GM03348 (cell line): ENCODE data around the gene SYNGR4.

Experiments used
- DNase-seq: peaks from one replicate; pipeline ENCODE4 v3.0.0; 2012; ENCODE audit warnings: low spot score

Gene SYNGR4

GRCh38 chr19:48396016-48396823, 32.1 kb downstream of the SYNGR4 start:
- no peak for DNase-seq

DNA sequence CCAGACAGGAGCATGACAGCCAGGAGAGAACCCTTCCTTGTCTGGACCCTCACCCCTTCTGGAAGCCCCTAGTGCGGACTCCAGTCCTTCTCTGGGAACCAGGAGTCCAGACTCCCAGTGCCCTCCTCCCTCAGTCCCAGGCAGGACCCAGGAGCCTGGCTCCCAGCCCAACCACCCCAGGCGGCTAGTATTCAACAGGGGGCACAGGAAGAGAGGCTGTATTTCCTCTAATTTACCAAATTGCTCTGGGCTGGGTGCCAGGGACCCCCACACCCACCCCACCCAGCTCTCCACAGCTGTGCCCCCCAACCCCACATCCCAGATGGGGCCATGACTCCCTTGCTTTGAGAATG, 32.6 kb downstream of the SYNGR4 start:
- no peak for DNase-seq

GRCh38 chr19:48397263-48398101, 33.3 kb downstream of the SYNGR4 start:
- no peak for DNase-seq

DNA sequence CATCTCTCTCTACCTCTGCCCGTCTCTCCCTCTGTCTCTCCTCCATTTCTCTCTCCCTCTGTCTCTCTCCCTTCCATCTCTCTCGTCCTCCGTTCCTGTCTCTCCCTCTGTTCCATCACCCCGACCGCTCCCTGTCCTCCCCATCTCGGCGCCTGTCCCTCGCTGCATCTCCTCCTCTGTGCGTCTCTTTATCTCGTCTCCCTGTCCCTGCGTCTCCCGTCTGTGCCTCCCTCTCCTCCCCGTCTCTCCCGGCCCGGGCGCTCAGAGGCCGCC, 33.9 kb downstream of the SYNGR4 start:
- no peak for DNase-seq

- DNase-seq, result peak; percentile 91
Measured at GRCh38 chr19:48398375-48399235, 34.4 kb downstream of the SYNGR4 start.

DNA sequence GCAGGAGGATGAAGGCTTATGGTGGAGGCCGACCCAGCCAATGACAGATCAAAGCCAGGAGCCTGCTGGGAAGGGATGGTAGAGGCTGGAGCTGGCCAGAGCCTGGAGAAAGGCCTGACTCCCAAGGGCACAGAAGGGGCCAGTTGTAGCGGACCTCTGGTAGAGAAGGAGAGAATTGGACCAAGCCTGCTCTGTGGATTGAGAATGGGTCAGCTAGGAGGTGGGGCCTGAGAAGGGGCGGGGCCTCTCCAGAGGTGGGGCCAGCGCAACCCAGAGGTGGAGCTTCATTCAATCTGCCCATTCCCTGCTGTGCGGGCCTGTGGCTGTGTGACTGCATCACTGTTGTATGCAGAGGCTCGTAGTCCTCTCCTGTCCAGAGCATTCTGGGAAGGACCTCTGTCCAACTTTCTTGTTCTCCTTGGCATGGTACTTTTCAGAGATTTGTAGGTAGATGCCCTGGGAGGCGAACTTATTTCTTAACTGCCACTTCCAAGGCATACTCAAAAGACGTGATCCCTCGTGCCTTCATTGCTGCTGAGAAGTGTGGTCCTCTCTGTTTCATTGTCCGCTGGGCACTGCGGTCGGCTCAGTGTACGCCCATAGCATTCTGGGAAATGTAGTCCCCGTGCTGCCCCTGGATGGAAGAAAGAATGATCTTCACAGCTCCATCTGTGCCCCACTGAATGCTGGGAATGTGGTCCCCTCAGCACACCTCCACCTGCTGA, 36.0 kb downstream of the SYNGR4 start:
- DNase-seq, result peak; percentile 78

GRCh38 chr19:48401287-48401686, 37.1 kb downstream of the SYNGR4 start:
- no peak for DNase-seq

GRCh38 chr19:48403606-48404005, 39.4 kb downstream of the SYNGR4 start:
- DNase-seq, result peak; percentile 50

DNA sequence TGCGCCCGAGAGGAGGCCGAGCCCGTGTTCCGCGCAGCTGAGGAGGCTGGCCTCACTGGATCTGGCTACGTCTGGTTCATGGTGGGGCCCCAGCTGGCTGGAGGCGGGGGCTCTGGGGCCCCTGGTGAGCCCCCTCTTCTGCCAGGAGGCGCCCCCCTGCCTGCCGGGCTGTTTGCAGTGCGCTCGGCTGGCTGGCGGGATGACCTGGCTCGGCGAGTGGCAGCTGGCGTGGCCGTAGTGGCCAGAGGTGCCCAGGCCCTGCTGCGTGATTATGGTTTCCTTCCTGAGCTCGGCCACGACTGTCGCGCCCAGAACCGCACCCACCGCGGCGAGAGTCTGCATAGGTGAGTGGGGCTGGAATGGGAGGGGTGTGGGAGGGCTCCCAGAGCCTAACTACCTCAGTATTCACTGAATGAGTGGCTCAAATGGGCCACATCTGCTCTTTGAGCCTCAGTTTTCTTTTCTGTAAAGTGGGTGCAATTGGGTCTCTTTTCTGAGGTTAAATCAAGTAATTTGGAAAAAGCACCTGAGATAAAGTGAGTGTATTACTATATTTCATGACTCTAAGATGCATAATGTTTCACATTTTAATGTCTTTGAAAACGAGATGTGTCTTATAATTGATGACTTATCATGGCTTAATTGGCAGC, 41.0 kb downstream of the SYNGR4 start:
- DNase-seq, result no peak

DNA sequence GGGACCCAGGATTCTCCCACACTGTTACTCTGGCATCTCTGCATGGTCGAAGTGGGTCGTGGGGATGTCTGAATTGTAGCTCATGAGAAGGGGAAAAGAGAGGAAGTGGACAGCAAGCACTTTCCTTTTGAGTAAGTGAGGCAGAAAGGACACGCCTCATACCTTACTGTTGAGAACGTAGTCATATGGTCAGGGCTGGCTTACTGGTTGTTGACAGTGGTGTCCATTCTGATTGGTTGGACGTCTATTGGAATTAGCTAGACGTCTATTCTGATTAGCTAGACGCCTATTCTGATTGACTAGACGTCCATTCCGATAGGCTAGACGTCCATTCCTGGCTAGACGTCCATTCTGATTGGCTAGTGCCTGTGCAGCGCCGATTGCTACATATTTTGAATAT, 41.7 kb downstream of the SYNGR4 start:
- no peak for DNase-seq

DNA sequence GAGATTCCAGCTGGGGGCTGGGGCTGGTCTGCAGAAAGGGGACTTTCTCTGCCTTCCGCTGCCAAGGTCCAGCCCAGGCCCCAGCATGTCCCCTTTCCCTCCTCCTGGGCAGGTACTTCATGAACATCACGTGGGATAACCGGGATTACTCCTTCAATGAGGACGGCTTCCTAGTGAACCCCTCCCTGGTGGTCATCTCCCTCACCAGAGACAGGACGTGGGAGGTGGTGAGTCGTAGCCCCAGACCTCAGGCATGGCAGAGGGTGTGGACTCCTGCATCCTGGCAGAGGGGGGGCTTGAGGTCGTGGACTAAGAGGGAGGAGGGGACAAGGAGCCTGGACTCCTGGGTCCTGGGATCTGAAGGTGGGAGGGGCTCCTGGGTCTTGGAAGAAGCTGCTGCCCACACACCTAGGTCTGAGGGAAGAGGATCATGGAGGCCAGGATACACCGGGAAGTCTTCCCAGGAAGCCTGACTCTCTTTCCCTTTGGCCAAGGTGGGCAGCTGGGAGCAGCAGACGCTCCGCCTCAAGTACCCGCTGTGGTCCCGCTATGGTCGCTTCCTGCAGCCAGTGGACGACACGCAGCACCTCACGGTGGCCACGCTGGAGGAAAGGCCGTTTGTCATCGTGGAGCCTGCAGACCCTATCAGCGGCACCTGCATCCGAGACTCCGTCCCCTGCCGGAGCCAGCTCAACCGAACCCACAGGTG, 49.9 kb downstream of the SYNGR4 start:
- DNase-seq, result peak; percentile 61

DNA sequence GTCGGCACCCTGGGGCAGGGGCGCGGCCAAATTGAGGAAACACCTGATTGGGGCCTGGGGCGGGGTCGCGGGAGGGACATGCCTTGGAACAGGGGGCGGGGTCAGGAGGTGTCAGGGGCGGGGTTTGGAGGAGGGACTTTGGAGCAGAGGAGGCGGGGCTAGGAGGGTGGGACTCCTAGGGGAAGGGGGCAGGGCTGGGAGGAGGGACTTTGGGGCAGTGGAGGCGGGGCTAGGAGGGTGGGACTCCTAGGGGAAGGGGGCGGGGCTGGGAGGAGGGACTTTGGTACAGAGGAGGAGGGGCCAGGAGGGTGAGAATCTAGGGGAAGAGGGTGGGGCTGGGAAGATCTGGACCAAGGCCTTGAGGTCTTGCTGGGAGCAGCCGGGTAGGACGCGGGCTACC, 51.2 kb downstream of the SYNGR4 start:
- DNase-seq, result peak; percentile 51

DNA sequence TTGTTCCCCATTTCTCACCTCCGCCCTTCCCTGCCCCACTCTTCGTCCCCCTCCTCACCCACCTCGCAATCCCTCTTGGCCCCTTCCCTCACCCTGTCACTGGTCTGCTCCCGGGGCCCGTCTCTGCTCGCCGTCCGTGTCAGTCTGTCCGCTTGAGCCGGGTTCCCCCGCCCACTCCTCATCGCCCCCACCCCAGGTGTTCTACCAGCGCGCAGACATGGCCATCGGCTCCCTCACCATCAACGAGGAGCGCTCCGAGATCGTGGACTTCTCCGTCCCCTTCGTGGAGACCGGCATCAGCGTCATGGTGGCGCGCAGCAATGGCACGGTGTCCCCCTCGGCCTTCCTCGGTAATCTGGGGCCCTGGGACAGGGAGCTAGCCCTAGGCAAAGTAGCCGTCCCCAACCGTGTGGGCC, 51.6 kb downstream of the SYNGR4 start:
- DNase-seq, result no peak

- DNase-seq, result no peak
Measured at GRCh38 chr19:48417421-48417820, 53.3 kb downstream of the SYNGR4 start.

GRCh38 chr19:48418317-48419064, 54.3 kb downstream of the SYNGR4 start:
- DNase-seq, result no peak

GRCh38 chr19:48419158-48419920, 55.2 kb downstream of the SYNGR4 start:
- DNase-seq, result peak; percentile 58

DNA sequence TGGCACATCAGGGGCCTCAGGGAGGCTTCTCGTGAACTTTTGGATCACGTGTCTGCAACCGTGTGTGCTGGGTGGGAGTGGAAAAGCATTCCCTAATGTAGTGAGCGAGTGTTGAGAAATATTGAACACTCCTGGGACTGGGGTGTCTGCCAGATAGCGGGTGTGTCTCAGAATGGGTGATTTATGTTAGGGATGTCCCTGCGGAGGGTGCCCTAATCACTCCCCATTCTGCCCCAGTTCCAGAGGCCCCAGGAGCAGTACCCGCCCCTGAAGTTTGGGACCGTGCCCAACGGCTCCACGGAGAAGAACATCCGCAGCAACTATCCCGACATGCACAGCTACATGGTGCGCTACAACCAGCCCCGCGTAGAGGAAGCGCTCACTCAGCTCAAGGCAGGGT, 57.4 kb downstream of the SYNGR4 start:
- no peak for DNase-seq

DNA sequence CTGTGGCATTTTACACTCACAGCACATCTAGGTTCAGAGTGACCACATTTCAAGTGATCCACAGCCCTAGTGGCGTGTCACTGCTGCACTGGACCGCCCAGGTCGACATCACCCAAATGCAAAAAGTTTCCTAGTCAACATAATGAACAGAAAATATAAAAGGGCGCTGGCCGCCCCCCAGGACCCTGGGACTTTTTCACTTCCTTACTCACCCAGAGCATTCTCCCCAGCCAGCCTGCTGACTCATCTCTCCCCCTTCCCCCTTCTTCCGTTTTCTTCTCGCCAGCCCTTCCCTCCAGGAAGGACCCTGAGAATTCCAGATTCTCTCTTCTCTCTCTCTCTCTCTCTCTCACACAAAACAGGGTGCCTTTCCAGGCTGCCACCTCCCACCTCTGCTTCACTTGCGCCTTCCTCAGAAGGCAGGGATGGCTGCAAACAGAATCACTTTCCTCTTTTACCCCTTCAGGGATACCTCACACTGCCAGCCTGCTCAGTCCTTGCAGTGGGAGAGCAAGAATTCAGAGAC, 60.6 kb downstream of the SYNGR4 start:
- peak; percentile 75 for DNase-seq
